Type B pancreatic cell (in vitro differentiated cells): ENCODE results near the gene CLEC2L. TPM values are rescaled to one million over a fixed set of nuclear protein-coding genes. Genes with fewer than 3 reads are reported as not detected.

Experiments used
- DNase-seq: peaks from one replicate; pipeline ENCODE4 v3.0.0; 2021; ENCODE audit warnings: mixed read lengths; ENCODE audit not compliant: unreplicated experiment; ENCODE audit errors: extremely low spot score
- H3K27ac Mint-ChIP-seq: 2 replicates; pipeline ENCODE4 v1.8.0; 2021; ENCODE audit warnings: mild to moderate bottlenecking, mixed read lengths
- H3K27me3 Mint-ChIP-seq: 2 replicates; pipeline ENCODE4 v1.8.0; 2021; ENCODE audit warnings: mixed read lengths
- H3K36me3 Mint-ChIP-seq: 2 replicates; pipeline ENCODE4 v1.8.0; 2021; ENCODE audit warnings: mixed read lengths
- H3K4me1 Mint-ChIP-seq: one replicate; pipeline ENCODE4 v1.8.0; 2021; ENCODE audit warnings: mixed read lengths; ENCODE audit not compliant: unreplicated experiment
- H3K4me3 Mint-ChIP-seq: 2 replicates; pipeline ENCODE4 v1.8.0; 2021; ENCODE audit warnings: mild to moderate bottlenecking, mixed read lengths
- H3K9me3 Mint-ChIP-seq: 2 replicates; pipeline ENCODE4 v1.8.0; 2021; ENCODE audit warnings: mixed read lengths
- total RNA-seq: library from RNA; stranded (reverse); gene quantifications from 2 replicates; pipeline ENCODE4 v1.2.1, GENCODE V29; 2021; ENCODE audit warnings: low replicate concordance
- TF ChIP-seq, protein P1 (sequence below): fragments of 200-600 bp; sonication (generic); conservative IDR thresholded peaks from 2 replicates; pipeline ENCODE4 v1.5.0; 2021; ENCODE audit warnings: antibody characterized with exemption, mild to moderate bottlenecking

CLEC2L gene
- total RNA-seq, 1 donor from 2014 or later: 0.34 TPM

- Mint-ChIP-seq H3K36me3 (no peaks in the 10 kb centered on the region), H3K4me3 (no peak overlapping the region), H3K27me3 (peaks cover 26% of the 10 kb centered on the region), H3K27ac (no peak overlapping the region), H3K9me3 (no peaks in the 10 kb centered on the region), H3K4me1 (peaks cover 4% of the 10 kb centered on the region)
- TF ChIP-seq, protein P1, sequence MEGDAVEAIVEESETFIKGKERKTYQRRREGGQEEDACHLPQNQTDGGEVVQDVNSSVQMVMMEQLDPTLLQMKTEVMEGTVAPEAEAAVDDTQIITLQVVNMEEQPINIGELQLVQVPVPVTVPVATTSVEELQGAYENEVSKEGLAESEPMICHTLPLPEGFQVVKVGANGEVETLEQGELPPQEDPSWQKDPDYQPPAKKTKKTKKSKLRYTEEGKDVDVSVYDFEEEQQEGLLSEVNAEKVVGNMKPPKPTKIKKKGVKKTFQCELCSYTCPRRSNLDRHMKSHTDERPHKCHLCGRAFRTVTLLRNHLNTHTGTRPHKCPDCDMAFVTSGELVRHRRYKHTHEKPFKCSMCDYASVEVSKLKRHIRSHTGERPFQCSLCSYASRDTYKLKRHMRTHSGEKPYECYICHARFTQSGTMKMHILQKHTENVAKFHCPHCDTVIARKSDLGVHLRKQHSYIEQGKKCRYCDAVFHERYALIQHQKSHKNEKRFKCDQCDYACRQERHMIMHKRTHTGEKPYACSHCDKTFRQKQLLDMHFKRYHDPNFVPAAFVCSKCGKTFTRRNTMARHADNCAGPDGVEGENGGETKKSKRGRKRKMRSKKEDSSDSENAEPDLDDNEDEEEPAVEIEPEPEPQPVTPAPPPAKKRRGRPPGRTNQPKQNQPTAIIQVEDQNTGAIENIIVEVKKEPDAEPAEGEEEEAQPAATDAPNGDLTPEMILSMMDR: no peak
- DNase-seq: no peak
These were observed 21.3 kb upstream of the CLEC2L start for GRCh38 chr7:139502226-139502625.

DNA sequence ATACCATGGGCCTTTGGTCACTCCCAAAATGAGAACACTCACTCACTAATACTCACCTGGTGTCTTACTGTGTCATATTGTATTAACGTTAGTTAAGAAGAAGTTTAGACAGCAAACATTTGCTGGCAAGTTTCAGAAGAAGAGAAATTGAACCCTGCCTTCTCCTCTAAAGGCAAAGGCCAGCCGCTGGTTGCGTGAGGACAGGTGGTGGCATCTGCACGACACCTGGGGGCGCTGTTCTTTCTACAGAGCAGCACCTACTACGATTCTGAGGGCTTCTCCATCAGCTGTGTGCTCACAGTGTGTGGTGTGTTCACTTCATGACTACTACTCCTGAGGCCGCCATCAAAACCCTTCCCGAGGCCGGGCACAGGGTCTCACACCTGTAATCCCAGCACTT lies 17.9 kb upstream of the CLEC2L start:
- Mint-ChIP-seq H3K4me3 (no peak overlapping the region), H3K27me3 (peaks cover 3% of the 10 kb centered on the region), H3K4me1 (no peaks in the 10 kb centered on the region), H3K9me3 (no peaks in the 10 kb centered on the region), H3K36me3 (no peaks in the 10 kb centered on the region), H3K27ac (no peak overlapping the region)
- TF ChIP-seq, protein P1: peak; percentile 55
- DNase-seq: no peak

DNA sequence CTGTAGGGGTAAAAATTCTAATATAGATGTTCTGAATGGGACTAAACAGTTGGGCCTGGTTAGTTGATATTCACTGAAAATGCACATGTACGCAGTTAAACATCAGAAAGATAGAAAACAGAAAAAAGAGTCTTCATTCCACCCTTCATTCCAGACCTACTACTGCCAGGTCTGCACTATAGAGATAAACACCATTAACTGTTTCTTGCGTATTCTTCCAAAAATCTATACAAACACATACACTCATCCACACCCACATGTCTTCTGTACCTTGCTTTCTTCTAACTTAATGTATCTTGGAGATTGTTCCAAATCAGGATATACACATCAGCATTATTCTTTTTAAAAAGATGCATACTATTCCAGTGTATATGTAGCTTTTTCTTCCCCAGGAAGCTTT lies 13.9 kb upstream of the CLEC2L start:
- Mint-ChIP-seq H3K4me3 (no peak overlapping the region), H3K4me1 (no peaks in the 10 kb centered on the region), H3K36me3 (no peaks in the 10 kb centered on the region), H3K27me3 (no peaks in the 10 kb centered on the region), H3K9me3 (no peaks in the 10 kb centered on the region), H3K27ac (no peak overlapping the region)
- DNase-seq: no peak
- TF ChIP-seq, protein P1: no peak

DNA sequence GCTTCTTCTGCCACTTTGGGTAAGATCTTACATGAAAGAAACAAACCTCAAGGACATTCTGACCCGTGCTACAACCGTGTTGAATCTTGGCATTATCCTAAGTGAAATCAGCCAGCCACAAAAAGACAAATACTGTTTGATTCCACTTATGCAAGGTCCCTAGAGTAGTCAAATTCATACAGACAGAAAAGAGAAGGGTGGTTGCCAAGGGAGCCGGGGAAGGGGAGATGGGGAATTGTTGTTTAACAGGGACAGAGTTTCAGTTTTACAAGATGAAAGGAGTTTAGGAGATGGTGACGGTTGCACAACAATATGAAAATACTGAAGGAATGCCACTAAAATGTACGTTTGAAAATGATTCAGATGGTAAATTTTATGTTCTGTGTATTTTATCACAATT lies 12.2 kb upstream of the CLEC2L start:
- Mint-ChIP-seq H3K4me3 (no peak overlapping the region), H3K9me3 (no peaks in the 10 kb centered on the region), H3K36me3 (no peaks in the 10 kb centered on the region), H3K27ac (no peak overlapping the region), H3K4me1 (no peaks in the 10 kb centered on the region), H3K27me3 (peaks cover 3% of the 10 kb centered on the region)
- TF ChIP-seq, protein P1: no peak
- DNase-seq: no peak

GRCh38 chr7:139515266-139515665 lies 8.2 kb upstream of the CLEC2L start:
- Mint-ChIP-seq H3K36me3 (no peaks in the 10 kb centered on the region), H3K9me3 (no peaks in the 10 kb centered on the region), H3K4me1 (no peaks in the 10 kb centered on the region), H3K27ac (no peak overlapping the region), H3K27me3 (peaks cover 10% of the 10 kb centered on the region), H3K4me3 (no peak overlapping the region)
- no peak for DNase-seq
- TF ChIP-seq, protein P1: no peak

DNA sequence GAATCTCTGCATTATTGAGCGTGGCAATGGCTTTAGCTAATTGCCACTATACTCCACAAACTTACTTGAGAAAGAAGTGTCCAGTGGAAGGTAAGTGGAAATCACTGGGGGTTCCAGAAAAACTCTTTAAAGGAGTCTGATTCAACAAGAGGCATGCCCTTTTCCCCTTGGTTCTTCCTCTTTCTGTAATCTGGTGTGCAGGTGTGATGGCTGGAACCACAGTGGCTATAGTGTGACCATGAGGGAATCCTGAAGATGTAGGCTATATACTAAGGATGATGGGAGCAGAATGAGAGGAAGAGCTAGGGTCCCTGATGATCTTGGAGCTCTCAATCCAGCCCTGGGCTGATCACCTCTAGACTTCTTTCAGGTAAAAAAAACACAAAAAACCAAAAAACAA lies 2.0 kb upstream of the CLEC2L start:
- peak overlapping the region; percentile 78 for H3K4me3 Mint-ChIP-seq
- no peaks in the 10 kb centered on the region for H3K4me1 Mint-ChIP-seq
- H3K27me3 Mint-ChIP-seq: peaks cover 53% of the 10 kb centered on the region
- no peak overlapping the region for H3K27ac Mint-ChIP-seq
- TF ChIP-seq, protein P1: no peak
- no peaks in the 10 kb centered on the region for H3K9me3 Mint-ChIP-seq
- H3K36me3 Mint-ChIP-seq: no peaks in the 10 kb centered on the region
- no peak for DNase-seq
